ENCODE data around the gene PPM1B. TPM values are rescaled to one million over a fixed set of nuclear protein-coding genes. Genes with fewer than 3 reads are reported as not detected.
"Not testable (repeated sequence)": the region's sequence is repeated elsewhere in the genome, so short reads cannot be mapped to it uniquely, and the experiment has no call there.

Gene PPM1B
- total RNA-seq, 1 donor from 2014 or later = 27.1 TPM

DNA sequence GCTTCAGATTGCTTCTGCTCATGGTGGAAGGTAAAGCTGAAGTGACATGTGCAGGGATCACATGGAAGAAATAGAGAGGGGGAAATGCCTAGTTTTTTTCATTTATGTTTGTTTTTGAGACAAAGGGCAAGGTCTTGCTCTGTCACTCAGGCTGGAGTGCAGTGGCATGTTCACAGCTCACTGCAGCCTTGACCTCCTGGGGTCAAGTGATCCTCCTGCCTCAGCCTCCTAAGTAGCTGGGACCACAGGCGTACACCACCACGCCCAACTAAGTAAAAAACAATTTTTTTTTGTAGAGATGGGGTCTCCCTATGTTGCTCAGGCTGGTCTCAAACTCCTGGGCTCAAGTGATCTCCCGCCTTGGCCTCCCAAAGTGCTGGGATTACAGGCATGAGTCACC is 87.0 kb downstream of the PPM1B start:
- H3K27ac ChIP-seq (ENCODE audit: low read depth, low read length); H3K9me3 ChIP-seq (ENCODE audit: control insufficient read depth in 3 of 3, low read length in 3 of 3); H3K4me1 ChIP-seq (ENCODE audit: control insufficient read depth in 3 of 3, insufficient read depth in 3 of 3, low read length in 3 of 3); H3K4me3 ChIP-seq (ENCODE audit: low read length in 3 of 3); H3K36me3 ChIP-seq (ENCODE audit: control insufficient read depth in 3 of 3, insufficient read depth in 3 of 3, low read length in 3 of 3); H3K27me3 ChIP-seq (ENCODE audit: control insufficient read depth in 3 of 3, insufficient read depth in 3 of 3, low read length in 3 of 3); H3K9ac ChIP-seq (ENCODE audit: low read depth in 1 of 3, low read length in 3 of 3): not testable (repeated sequence)

DNA sequence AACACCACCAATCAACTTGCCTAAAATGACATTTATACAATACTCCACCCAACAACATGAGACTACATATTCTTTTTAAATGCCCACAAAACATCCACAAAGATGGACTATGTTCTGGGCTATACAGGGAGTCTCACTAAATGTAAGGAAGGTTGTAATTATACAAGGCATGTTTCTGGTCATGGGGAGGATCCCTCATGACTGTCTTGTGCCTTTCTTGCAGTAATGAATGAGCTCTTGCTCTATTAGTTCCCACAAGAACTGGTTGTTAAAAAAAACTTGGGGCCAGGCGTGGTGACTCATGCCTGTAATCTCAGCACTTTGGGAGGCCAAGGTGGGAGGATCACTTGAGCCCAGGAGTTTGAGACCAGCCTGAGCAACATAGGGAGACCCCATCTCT is 89.1 kb downstream of the PPM1B start:
- not testable (repeated sequence) for H3K27ac ChIP-seq (ENCODE audit: low read depth, low read length); H3K9me3 ChIP-seq (ENCODE audit: control insufficient read depth in 3 of 3, low read length in 3 of 3); H3K36me3 ChIP-seq (ENCODE audit: control insufficient read depth in 3 of 3, insufficient read depth in 3 of 3, low read length in 3 of 3); H3K4me3 ChIP-seq (ENCODE audit: low read length in 3 of 3); H3K9ac ChIP-seq (ENCODE audit: low read depth in 1 of 3, low read length in 3 of 3); H3K27me3 ChIP-seq (ENCODE audit: control insufficient read depth in 3 of 3, insufficient read depth in 3 of 3, low read length in 3 of 3); H3K4me1 ChIP-seq (ENCODE audit: control insufficient read depth in 3 of 3, insufficient read depth in 3 of 3, low read length in 3 of 3)

DNA sequence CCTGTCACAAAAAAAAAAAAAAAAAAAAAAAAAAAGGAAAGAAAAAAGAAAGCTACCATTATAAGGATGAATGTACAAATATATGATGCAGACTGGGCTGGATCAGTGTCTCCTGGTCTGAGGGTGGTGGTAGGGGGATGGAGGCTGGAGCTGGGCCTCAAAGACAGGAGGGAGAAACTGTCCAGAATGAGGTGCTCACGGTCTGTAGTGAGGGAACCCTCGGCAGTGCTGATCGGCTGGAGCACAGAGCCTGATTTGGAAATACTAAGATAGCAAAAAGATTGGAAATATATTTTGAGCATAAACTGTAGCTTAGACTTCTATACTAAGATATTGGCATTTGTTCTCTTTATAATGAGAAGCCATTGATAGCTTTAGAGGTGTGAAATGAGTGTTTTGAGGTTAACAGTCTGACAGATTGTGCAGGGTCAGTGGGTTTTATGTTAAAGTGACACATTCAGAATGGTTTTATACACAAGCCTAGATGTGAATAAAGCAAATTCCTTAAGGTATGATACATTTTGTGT is 98.7 kb downstream of the PPM1B start:
- Histone ChIP-seq H3K36me3 (ENCODE audit: control insufficient read depth in 3 of 3, insufficient read depth in 3 of 3, low read length in 3 of 3) (no peaks in the 10 kb centered on the region), H3K27ac (ENCODE audit: low read depth, low read length) (peak overlapping the region; percentile 80), H3K4me3 (ENCODE audit: low read length in 3 of 3) (peak overlapping the region in 1 of 3 donors; percentile 7), H3K9me3 (ENCODE audit: control insufficient read depth in 3 of 3, low read length in 3 of 3) (no peaks in the 10 kb centered on the region), H3K27me3 (ENCODE audit: control insufficient read depth in 3 of 3, insufficient read depth in 3 of 3, low read length in 3 of 3) (no peaks in the 10 kb centered on the region), H3K9ac (ENCODE audit: low read depth in 1 of 3, low read length in 3 of 3) (peak overlapping the region in 1 of 3 donors; percentile 16), H3K4me1 (ENCODE audit: control insufficient read depth in 3 of 3, insufficient read depth in 3 of 3, low read length in 3 of 3) (peaks cover 5 to 16% (median 14%) of the 10 kb centered on the region in 3 donors)

DNA sequence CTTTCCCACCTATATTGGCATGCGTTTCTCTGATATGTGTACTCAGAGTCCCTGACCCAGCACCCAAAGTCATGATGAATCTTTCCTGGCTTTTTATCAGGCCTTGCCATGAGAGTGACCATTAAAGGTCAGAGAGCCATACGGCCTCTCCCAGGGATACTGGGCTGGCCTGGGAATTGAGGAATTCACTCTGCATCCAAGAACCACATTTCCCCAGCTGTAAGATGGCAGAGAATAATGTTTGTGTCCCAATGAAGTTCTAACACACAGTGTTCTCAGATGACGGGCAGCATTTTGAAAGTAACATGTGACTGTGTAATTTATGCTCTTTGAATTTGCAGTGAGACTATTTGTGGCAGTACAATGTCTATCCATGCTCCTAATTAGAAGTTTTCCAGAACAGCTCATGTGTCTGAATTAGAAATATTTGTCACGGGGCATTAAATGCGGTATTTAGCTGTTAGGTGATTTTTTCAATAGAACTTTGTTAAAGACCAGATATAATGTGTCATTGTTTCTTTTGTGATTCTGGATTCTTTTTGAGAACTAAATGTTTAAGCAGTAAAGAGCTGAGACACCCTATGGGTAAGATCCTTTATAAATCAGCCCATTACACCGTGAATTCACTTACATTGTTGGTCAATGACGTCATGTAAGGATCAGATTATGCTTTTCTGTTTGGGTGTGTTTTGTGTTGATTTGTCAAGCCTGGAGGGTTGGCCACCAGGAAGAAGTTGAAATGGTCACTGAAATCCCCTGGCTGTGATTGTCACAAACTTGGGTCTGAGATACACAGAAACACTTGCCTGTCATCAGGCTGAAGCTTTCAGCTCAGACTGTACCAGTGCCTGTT is 99.3 kb downstream of the PPM1B start:
- H3K36me3 ChIP-seq (ENCODE audit: control insufficient read depth in 3 of 3, insufficient read depth in 3 of 3, low read length in 3 of 3) = no peaks in the 10 kb centered on the region
- peak overlapping the region in 1 of 3 donors; percentile 7 for H3K4me3 ChIP-seq (ENCODE audit: low read length in 3 of 3)
- no peaks in the 10 kb centered on the region for H3K9me3 ChIP-seq (ENCODE audit: control insufficient read depth in 3 of 3, low read length in 3 of 3)
- H3K9ac ChIP-seq (ENCODE audit: low read depth in 1 of 3, low read length in 3 of 3) = peak overlapping the region in 2 of 3 donors; percentile 10 to 16
- H3K4me1 ChIP-seq (ENCODE audit: control insufficient read depth in 3 of 3, insufficient read depth in 3 of 3, low read length in 3 of 3) = peaks cover 5 to 16% (median 14%) of the 10 kb centered on the region in 3 donors
- H3K27me3 ChIP-seq (ENCODE audit: control insufficient read depth in 3 of 3, insufficient read depth in 3 of 3, low read length in 3 of 3) = no peaks in the 10 kb centered on the region
- peak overlapping the region; percentile 80 for H3K27ac ChIP-seq (ENCODE audit: low read depth, low read length)

DNA sequence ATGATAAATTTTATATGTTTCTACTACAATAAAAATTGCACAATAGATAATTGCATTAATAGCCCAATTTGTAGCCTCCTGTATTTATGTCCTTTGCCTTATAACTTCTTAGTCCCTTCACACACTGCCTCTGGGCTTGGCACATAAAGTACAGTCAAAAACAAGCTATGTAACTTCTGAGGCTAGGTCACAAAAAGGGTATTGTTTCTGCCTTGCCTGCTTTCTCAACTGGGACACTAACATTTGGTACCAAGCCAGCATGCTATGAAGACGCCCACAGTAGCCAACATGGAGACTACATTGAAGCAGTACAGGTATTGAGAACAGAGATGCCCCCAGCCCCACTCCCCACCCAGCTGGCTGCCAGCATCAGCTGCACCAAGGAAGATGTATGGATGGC is 101.2 kb downstream of the PPM1B start:
- Histone ChIP-seq H3K4me3 (ENCODE audit: low read length in 3 of 3) (no peak overlapping the region), H3K9ac (ENCODE audit: low read depth in 1 of 3, low read length in 3 of 3) (no peak overlapping the region), H3K27ac (ENCODE audit: low read depth, low read length) (no peak overlapping the region), H3K27me3 (ENCODE audit: control insufficient read depth in 3 of 3, insufficient read depth in 3 of 3, low read length in 3 of 3) (no peaks in the 10 kb centered on the region), H3K9me3 (ENCODE audit: control insufficient read depth in 3 of 3, low read length in 3 of 3) (no peaks in the 10 kb centered on the region), H3K36me3 (ENCODE audit: control insufficient read depth in 3 of 3, insufficient read depth in 3 of 3, low read length in 3 of 3) (no peaks in the 10 kb centered on the region), H3K4me1 (ENCODE audit: control insufficient read depth in 3 of 3, insufficient read depth in 3 of 3, low read length in 3 of 3) (peaks cover 5 to 16% (median 14%) of the 10 kb centered on the region in 3 donors)

DNA sequence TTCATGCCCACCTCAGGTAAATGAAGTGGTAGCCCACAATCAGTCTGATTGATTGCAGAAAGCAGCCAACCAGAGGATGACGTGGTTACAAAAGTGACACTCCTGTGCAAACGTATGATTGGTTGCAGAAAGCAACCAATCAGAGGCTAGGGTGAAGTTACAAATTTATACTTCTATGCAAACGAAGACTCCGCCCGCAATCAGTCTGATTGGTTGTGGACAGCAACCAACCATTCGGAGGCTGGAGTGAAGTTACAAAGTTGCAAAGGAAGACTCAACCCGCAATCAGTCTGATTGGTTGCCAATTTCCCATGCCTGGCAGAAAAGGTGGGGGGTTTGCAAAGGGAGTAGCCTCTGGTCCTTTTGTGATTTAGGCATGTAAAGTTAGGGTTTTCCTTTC is 102.6 kb downstream of the PPM1B start:
- H3K4me1 ChIP-seq (ENCODE audit: control insufficient read depth in 3 of 3, insufficient read depth in 3 of 3, low read length in 3 of 3) = peaks cover 5 to 16% (median 14%) of the 10 kb centered on the region in 3 donors
- H3K27me3 ChIP-seq (ENCODE audit: control insufficient read depth in 3 of 3, insufficient read depth in 3 of 3, low read length in 3 of 3) = no peaks in the 10 kb centered on the region
- no peaks in the 10 kb centered on the region for H3K9me3 ChIP-seq (ENCODE audit: control insufficient read depth in 3 of 3, low read length in 3 of 3)
- no peak overlapping the region for H3K4me3 ChIP-seq (ENCODE audit: low read length in 3 of 3)
- no peak overlapping the region for H3K27ac ChIP-seq (ENCODE audit: low read depth, low read length)
- H3K9ac ChIP-seq (ENCODE audit: low read depth in 1 of 3, low read length in 3 of 3) = no peak overlapping the region
- no peaks in the 10 kb centered on the region for H3K36me3 ChIP-seq (ENCODE audit: control insufficient read depth in 3 of 3, insufficient read depth in 3 of 3, low read length in 3 of 3)

DNA sequence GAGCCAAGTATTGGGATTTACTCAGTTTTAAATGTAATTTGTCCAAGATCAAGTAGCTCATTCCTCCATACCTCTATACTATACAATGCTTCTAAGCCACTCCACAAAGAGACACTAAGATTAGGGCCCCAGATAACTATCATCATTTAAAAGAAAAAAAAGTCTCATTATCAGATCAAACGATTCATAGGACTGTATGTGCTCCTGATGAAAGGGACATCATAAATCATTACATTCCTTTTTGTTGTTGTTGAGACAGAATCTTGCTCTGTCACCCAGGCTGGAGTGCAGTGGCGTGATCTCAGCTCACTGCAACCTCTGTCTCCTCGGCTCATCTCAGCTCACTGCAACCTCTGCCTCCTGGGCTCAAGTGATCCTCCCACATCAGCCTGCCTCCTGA is 104.4 kb downstream of the PPM1B start:
- H3K27ac ChIP-seq (ENCODE audit: low read depth, low read length) = no peak overlapping the region
- H3K36me3 ChIP-seq (ENCODE audit: control insufficient read depth in 3 of 3, insufficient read depth in 3 of 3, low read length in 3 of 3) = no peaks in the 10 kb centered on the region

DNA sequence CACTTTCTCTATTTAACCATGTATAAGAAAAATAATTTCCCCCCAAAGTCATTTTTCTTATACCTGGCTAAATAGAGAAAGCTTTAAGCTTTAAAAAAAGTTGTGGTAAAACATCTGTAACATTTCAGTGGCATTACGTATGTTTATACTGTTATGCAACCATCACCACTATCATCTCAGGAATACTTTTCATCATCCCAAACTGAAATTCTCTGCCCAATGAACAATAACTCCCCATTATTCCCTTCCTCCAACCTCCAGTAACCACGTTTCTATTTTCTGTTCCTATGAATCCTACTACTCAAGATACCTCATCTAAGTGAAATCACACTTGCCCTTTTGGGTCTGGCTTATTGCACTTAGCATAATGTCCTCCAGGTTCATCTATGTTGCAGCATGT is 104.9 kb downstream of the PPM1B start:
- Histone ChIP-seq H3K27me3 (ENCODE audit: control insufficient read depth in 3 of 3, insufficient read depth in 3 of 3, low read length in 3 of 3) (no peaks in the 10 kb centered on the region), H3K9ac (ENCODE audit: low read depth in 1 of 3, low read length in 3 of 3) (no peak overlapping the region), H3K4me3 (ENCODE audit: low read length in 3 of 3) (no peak overlapping the region), H3K9me3 (ENCODE audit: control insufficient read depth in 3 of 3, low read length in 3 of 3) (no peaks in the 10 kb centered on the region), H3K4me1 (ENCODE audit: control insufficient read depth in 3 of 3, insufficient read depth in 3 of 3, low read length in 3 of 3) (peaks cover 0 to 1% (median 0%) of the 10 kb centered on the region in 3 donors), H3K27ac (ENCODE audit: low read depth, low read length) (no peak overlapping the region), H3K36me3 (ENCODE audit: control insufficient read depth in 3 of 3, insufficient read depth in 3 of 3, low read length in 3 of 3) (no peaks in the 10 kb centered on the region)

More for the DNA sequence above, 104.4 kb downstream of the PPM1B start:
- H3K27me3 ChIP-seq (ENCODE audit: control insufficient read depth in 3 of 3, insufficient read depth in 3 of 3, low read length in 3 of 3) = no peaks in the 10 kb centered on the region
- no peak overlapping the region for H3K9ac ChIP-seq (ENCODE audit: low read depth in 1 of 3, low read length in 3 of 3)
- peaks cover 3 to 6% (median 5%) of the 10 kb centered on the region in 3 donors for H3K4me1 ChIP-seq (ENCODE audit: control insufficient read depth in 3 of 3, insufficient read depth in 3 of 3, low read length in 3 of 3)
- H3K4me3 ChIP-seq (ENCODE audit: low read length in 3 of 3) = no peak overlapping the region
- no peaks in the 10 kb centered on the region for H3K9me3 ChIP-seq (ENCODE audit: control insufficient read depth in 3 of 3, low read length in 3 of 3)

DNA sequence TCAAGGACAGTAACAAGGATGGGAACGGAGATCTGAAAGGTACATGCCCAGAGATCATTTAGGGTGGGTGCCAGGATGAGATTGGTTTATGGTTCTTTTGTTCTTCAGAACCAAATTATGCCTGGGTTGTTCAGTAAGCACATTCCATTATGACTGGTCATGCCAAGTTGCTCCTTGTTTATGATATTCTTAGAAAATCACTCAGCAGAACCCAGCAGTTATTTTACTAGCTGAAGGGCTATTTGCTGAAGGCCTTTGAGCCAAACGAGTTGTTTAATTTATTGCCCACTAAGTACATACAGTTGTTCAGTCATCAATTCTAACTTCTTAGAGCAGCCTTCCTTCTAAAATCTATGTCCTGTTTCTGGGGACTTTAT is 107.2 kb downstream of the PPM1B start:
- H3K27ac ChIP-seq (ENCODE audit: low read depth, low read length) = no peak overlapping the region
- H3K4me1 ChIP-seq (ENCODE audit: control insufficient read depth in 3 of 3, insufficient read depth in 3 of 3, low read length in 3 of 3) = no peaks in the 10 kb centered on the region
- H3K9ac ChIP-seq (ENCODE audit: low read depth in 1 of 3, low read length in 3 of 3) = no peak overlapping the region
- H3K36me3 ChIP-seq (ENCODE audit: control insufficient read depth in 3 of 3, insufficient read depth in 3 of 3, low read length in 3 of 3) = no peaks in the 10 kb centered on the region
- no peaks in the 10 kb centered on the region for H3K9me3 ChIP-seq (ENCODE audit: control insufficient read depth in 3 of 3, low read length in 3 of 3)
- no peak overlapping the region for H3K4me3 ChIP-seq (ENCODE audit: low read length in 3 of 3)
- no peaks in the 10 kb centered on the region for H3K27me3 ChIP-seq (ENCODE audit: control insufficient read depth in 3 of 3, insufficient read depth in 3 of 3, low read length in 3 of 3)

DNA sequence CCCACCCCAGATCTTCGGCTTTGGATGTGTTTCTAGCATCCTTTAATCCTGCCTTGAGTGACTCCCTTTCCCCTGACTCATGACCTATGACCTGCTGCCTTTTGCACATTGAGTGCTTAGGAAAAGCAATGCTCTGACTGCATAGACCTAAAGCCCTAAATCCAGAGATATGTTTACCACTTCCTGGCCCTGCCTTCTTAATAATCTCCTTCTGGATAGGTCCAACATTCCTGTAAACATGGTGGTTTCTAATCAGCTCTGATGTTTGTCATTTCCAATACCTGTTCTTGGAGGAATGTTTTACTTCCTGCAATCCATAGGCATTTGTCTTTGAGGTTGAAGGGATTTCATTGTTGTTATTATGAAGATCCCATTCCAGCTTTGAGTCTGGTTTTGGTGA is 108.9 kb downstream of the PPM1B start:
- no peak overlapping the region for H3K9ac ChIP-seq (ENCODE audit: low read depth in 1 of 3, low read length in 3 of 3)
- no peaks in the 10 kb centered on the region for H3K4me1 ChIP-seq (ENCODE audit: control insufficient read depth in 3 of 3, insufficient read depth in 3 of 3, low read length in 3 of 3)
- H3K9me3 ChIP-seq (ENCODE audit: control insufficient read depth in 3 of 3, low read length in 3 of 3) = no peaks in the 10 kb centered on the region
- no peaks in the 10 kb centered on the region for H3K27me3 ChIP-seq (ENCODE audit: control insufficient read depth in 3 of 3, insufficient read depth in 3 of 3, low read length in 3 of 3)
- no peaks in the 10 kb centered on the region for H3K36me3 ChIP-seq (ENCODE audit: control insufficient read depth in 3 of 3, insufficient read depth in 3 of 3, low read length in 3 of 3)
- no peak overlapping the region for H3K27ac ChIP-seq (ENCODE audit: low read depth, low read length)
- no peak overlapping the region for H3K4me3 ChIP-seq (ENCODE audit: low read length in 3 of 3)

Data from skeletal muscle tissue (tissue), 4 donors.